Measurements from ENCODE around the gene LRRC1. TPM values are rescaled to one million over a fixed set of nuclear protein-coding genes. Genes with fewer than 3 reads are reported as not detected.

LRRC1 gene
- total RNA-seq, 1 donor from 2014 or later = 14.3 TPM

DNA sequence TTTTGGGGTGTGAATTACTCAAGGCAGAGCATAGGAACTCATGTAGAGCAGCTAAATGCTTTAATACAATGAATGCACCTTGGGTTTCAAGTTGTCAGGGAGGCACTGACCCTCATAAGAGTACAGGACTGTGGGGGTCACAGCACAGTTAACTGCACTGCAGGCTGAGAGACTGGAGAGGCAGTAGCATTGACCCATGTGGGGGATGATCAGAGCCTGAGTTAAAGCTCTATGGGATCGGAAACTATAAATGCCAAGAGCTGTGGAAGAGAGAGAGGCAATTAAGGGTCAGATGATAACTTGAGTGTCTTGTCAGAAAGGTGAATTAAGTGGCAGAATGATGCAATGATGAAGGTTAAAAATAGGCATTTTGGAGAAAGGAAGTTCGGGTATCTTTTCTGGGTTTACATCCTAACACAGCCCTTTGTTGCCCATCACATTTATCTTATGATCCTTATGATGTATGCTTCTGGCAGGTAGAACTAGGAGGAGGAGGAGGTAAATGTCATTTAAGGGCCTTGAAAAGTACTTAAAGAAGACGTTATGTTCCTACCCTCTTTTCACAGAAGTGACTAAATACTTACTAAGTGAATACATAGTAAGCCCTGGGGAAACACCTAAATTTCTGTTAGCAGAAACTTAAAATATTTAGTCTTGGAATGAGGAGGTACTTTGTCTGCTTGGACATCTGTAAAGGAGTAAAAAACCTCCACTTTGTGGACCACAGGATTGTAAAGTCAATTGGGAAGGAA lies 24.2 kb downstream of the LRRC1 start:
- H3K79me2 ChIP-seq (ENCODE audit: insufficient read depth, low read length) = peaks cover 4% of the 10 kb centered on the region
- H3K4me2 ChIP-seq (ENCODE audit: low read length) = no peak overlapping the region
- no peaks in the 10 kb centered on the region for H3K9me3 ChIP-seq (ENCODE audit: insufficient read depth, low read depth, low read length)
- no peaks in the 10 kb centered on the region for H3K36me3 Mint-ChIP-seq (ENCODE audit: low read depth, unreplicated experiment)
- no peak overlapping the region for H3K27ac Mint-ChIP-seq (ENCODE audit: unreplicated experiment)
- no peaks in the 10 kb centered on the region for H3K27me3 ChIP-seq (ENCODE audit: insufficient read depth, low read length)
- H3K27ac ChIP-seq (ENCODE audit: low read depth, low read length) = no peak overlapping the region
- no peaks in the 10 kb centered on the region for H3K36me3 ChIP-seq (ENCODE audit: insufficient read depth, low read length)
- peaks cover 2% of the 10 kb centered on the region for H3K4me1 Mint-ChIP-seq (ENCODE audit: low read depth, unreplicated experiment)
- no peaks in the 10 kb centered on the region for H3K9me3 Mint-ChIP-seq (ENCODE audit: unreplicated experiment)
- H3K27me3 Mint-ChIP-seq (ENCODE audit: low read depth, unreplicated experiment) = no peaks in the 10 kb centered on the region
- no peak overlapping the region for H3K4me3 ChIP-seq (ENCODE audit: insufficient read depth, low read depth, low read length)
- H4K20me1 ChIP-seq (ENCODE audit: insufficient read depth, low read length) = peaks cover 12% of the 10 kb centered on the region
- no peak overlapping the region for H3K9ac ChIP-seq (ENCODE audit: low read length)
- H3K4me1 ChIP-seq (ENCODE audit: insufficient read depth, low read length) = no peaks in the 10 kb centered on the region
- H2AFZ ChIP-seq (ENCODE audit: low read depth, low read length) = no peak overlapping the region
- FAIRE-seq (no peak), DNase-seq (ENCODE audit: low read depth) (no peak)
- TF ChIP-seq EZH2 (IDR thresholded peaks at IDR 0.05; ENCODE audit: insufficient read depth, low read length) = no peak
- TF ChIP-seq, protein P1, sequence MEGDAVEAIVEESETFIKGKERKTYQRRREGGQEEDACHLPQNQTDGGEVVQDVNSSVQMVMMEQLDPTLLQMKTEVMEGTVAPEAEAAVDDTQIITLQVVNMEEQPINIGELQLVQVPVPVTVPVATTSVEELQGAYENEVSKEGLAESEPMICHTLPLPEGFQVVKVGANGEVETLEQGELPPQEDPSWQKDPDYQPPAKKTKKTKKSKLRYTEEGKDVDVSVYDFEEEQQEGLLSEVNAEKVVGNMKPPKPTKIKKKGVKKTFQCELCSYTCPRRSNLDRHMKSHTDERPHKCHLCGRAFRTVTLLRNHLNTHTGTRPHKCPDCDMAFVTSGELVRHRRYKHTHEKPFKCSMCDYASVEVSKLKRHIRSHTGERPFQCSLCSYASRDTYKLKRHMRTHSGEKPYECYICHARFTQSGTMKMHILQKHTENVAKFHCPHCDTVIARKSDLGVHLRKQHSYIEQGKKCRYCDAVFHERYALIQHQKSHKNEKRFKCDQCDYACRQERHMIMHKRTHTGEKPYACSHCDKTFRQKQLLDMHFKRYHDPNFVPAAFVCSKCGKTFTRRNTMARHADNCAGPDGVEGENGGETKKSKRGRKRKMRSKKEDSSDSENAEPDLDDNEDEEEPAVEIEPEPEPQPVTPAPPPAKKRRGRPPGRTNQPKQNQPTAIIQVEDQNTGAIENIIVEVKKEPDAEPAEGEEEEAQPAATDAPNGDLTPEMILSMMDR (IDR thresholded peaks at IDR 0.05; ENCODE audit: insufficient read depth, low read depth, low read length) = no peak
- no peak overlapping the region for H3K4me3 Mint-ChIP-seq (ENCODE audit: unreplicated experiment)

DNA sequence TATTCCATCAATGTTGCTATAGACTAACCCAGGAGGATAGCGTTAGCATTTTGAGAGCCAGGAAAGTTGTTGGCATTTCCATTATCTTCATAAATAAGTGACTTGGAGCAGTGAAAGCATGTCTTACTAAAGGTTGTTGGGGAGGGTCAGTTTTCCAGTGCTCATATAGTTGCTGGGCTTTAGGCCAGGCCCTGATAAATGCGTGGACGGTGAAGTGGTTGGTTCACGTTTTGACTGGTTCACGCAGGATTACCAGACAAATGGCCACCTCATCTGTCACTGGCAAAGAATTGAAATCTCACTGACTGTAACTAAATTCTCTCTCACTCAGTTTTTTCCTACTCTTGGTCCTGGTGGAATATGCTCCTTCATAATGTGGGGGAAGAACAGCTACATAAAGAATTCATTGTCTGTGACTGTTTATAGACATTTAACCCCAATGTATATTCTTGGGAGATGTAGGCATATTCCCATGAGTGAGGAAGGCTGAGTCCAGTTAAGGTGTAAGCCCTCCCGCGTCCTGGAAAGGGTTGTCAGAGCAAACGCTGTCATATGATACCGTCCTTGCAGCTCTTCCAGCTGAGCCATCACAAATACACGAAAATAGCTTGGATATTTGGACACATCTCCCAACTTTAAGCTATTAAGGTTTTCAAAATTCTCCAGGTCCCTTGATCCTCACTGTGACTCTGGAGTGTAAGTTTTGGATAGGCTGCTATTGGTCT lies 27.8 kb downstream of the LRRC1 start:
- no peak for DNase-seq (ENCODE audit: low read depth)
- FAIRE-seq = no peak
- no peak overlapping the region for H3K27ac Mint-ChIP-seq (ENCODE audit: unreplicated experiment)
- Histone ChIP-seq H3K36me3 (ENCODE audit: insufficient read depth, low read length) (no peaks in the 10 kb centered on the region), H2AFZ (ENCODE audit: low read depth, low read length) (no peak overlapping the region), H3K9ac (ENCODE audit: low read length) (no peak overlapping the region), H4K20me1 (ENCODE audit: insufficient read depth, low read length) (peaks cover 20% of the 10 kb centered on the region), H3K4me2 (ENCODE audit: low read length) (no peak overlapping the region), H3K4me1 (ENCODE audit: insufficient read depth, low read length) (no peaks in the 10 kb centered on the region), H3K27ac (ENCODE audit: low read depth, low read length) (no peak overlapping the region), H3K9me3 (ENCODE audit: insufficient read depth, low read depth, low read length) (no peaks in the 10 kb centered on the region), H3K27me3 (ENCODE audit: insufficient read depth, low read length) (no peaks in the 10 kb centered on the region), H3K79me2 (ENCODE audit: insufficient read depth, low read length) (peaks cover 3% of the 10 kb centered on the region), H3K4me3 (ENCODE audit: insufficient read depth, low read depth, low read length) (no peak overlapping the region)
- peaks cover 2% of the 10 kb centered on the region for H3K36me3 Mint-ChIP-seq (ENCODE audit: low read depth, unreplicated experiment)
- H3K27me3 Mint-ChIP-seq (ENCODE audit: low read depth, unreplicated experiment) = no peaks in the 10 kb centered on the region
- peaks cover 9% of the 10 kb centered on the region for H3K4me1 Mint-ChIP-seq (ENCODE audit: low read depth, unreplicated experiment)
- H3K4me3 Mint-ChIP-seq (ENCODE audit: unreplicated experiment) = no peak overlapping the region
- no peaks in the 10 kb centered on the region for H3K9me3 Mint-ChIP-seq (ENCODE audit: unreplicated experiment)
- TF ChIP-seq EZH2 (IDR thresholded peaks at IDR 0.05; ENCODE audit: insufficient read depth, low read length) = no peak
- TF ChIP-seq, protein P1 (IDR thresholded peaks at IDR 0.05; ENCODE audit: insufficient read depth, low read depth, low read length) = no peak

Measured in astrocyte (in vitro differentiated cells and primary cell).